Measurements from ENCODE around the gene PPP1R3D. TPM values are rescaled to one million over a fixed set of nuclear protein-coding genes. Genes with fewer than 3 reads are reported as not detected.
A peak's percentile ranks its signal among the peaks of the same experiment; 100 is the strongest.

PPP1R3D gene
- total and polyA plus RNA-seq, 2 of the 13 experiments (the other 11 are each of a cell fraction or from before 2014, with no cell fraction given): 1.2 to 3.7 TPM

GRCh38 chr20:59940956-59941294 is 820 bp upstream of the PPP1R3D start (continued):
- TF ChIP-seq ZNF382 (CRISPR knock-in tag; IDR thresholded peaks at IDR 0.05; ENCODE audit: borderline replicate concordance) (no peak), MYPOP (CRISPR knock-in tag; IDR thresholded peaks at IDR 0.05) (peak; percentile 26; the same call in 1 of the 2 replicates), ZNF337 (CRISPR knock-in tag; IDR thresholded peaks at IDR 0.05; ENCODE audit: borderline replicate concordance, low read depth) (0 out of 2 replicates have a peak, but pooled peaks have one; percentile 10), NCOA5 (CRISPR knock-in tag; IDR thresholded peaks at IDR 0.05) (no peak), ZNF816 (CRISPR knock-in tag; IDR thresholded peaks at IDR 0.05; ENCODE audit: borderline replicate concordance) (0 out of 2 replicates have a peak, but pooled peaks have one; percentile 45), TERF1 (CRISPR knock-in tag; IDR thresholded peaks at IDR 0.05) (0 out of 2 replicates have a peak, but pooled peaks have one; percentile 36), EP300 (IDR thresholded peaks at IDR 0.05; ENCODE audit: low read depth in 2 of 2, low read length in 2 of 2) (no peak), EP300 (CRISPR knock-in tag; IDR thresholded peaks at IDR 0.05; ENCODE audit: borderline replicate concordance) (no peak), ZNF44 (CRISPR knock-in tag; IDR thresholded peaks at IDR 0.05) (no peak), THYN1 (CRISPR knock-in tag; IDR thresholded peaks at IDR 0.05; ENCODE audit: borderline replicate concordance, low read depth) (peak; percentile 63; the same call in 1 of the 2 replicates), MTERF4 (CRISPR knock-in tag; IDR thresholded peaks at IDR 0.05) (no peak), BORCS8-MEF2B (CRISPR knock-in tag; IDR thresholded peaks at IDR 0.05) (peak; percentile 10; the same call in 1 of the 2 replicates), ZMYM2 (CRISPR knock-in tag; IDR thresholded peaks at IDR 0.05) (peak; percentile 40; the same call in 1 of the 2 replicates), ZNF749 (CRISPR knock-in tag; IDR thresholded peaks at IDR 0.05; ENCODE audit: borderline replicate concordance) (no peak), SMYD3 (CRISPR knock-in tag; IDR thresholded peaks at IDR 0.05) (0 out of 2 replicates have a peak, but pooled peaks have one; percentile 55)

Data from HepG2 (cell line).